HepG2 (cell line): ENCODE measurements around the gene RNASE8. TPM values are rescaled to one million over a fixed set of nuclear protein-coding genes. Genes with fewer than 3 reads are reported as not detected.

Experiments
- ATAC-seq: fragments of 200-7000 bp; cut with Tn5 transposase; 3 replicates; pipeline ENCODE4 v1.9.1; 2020; ENCODE audit warnings: mild to moderate bottlenecking, moderate library complexity
- BruUV-seq: library from RNA; stranded (reverse); fragments of 400-500 nt; replicated peaks from 2 replicates; lab custom pipeline; 2021; lab: Mats Ljungman, UMichigan
- CTCF ChIA-PET: fragments of 300-600 bp; formaldehyde crosslinking; extraction: SDS; loops from one replicate; lab custom pipeline; 2021; ENCODE audit warnings: low total read pairs, inconsistent platforms, low intra/inter-chr PET ratio; lab: Yijun Ruan, JAX
- POLR2A ChIA-PET: fragments of 350-600 bp; sonication (Branson Sonifier 250); formaldehyde crosslinking; loops from one replicate; lab custom pipeline; 2020; ENCODE audit warnings: antibody characterized with exemption, inconsistent platforms; lab: Yijun Ruan, JAX
- DNase-seq: peaks from one replicate; pipeline ENCODE4 v3.0.0-alpha.2; 2015; ENCODE audit warnings: low spot score
- FAIRE-seq: peaks from 3 replicates; lab custom pipeline; 2011; peaks lifted over from hg19 to GRCh38; lab: Jason Lieb, UNC
- H2AFZ ChIP-seq: one replicate; pipeline ENCODE4 v1.6.1; 2011; ENCODE audit warnings: low read length, inconsistent platforms
- H3K27ac ChIP-seq: fragments of 300-600 bp; 3 replicates; pipeline ENCODE4 v1.8.0; 2011; ENCODE audit warnings: mixed run types, mild to moderate bottlenecking, mixed read lengths, low read length, inconsistent platforms; ENCODE audit not compliant: insufficient read depth; ENCODE audit errors: extremely low read length
- H3K27me3 ChIP-seq, 2 experiments: fragments of 200-600 bp in 1 of 2; 2 replicates in 1 of 2; 3 replicates in 1 of 2; pipeline versions ENCODE4 v1.6.0 to v1.8.0; 2011; ENCODE audit warnings: low read length in 2 of 2, mild to moderate bottlenecking in 2 of 2, moderate library complexity in 2 of 2, inconsistent platforms in 1 of 2; ENCODE audit not compliant: insufficient read depth in 2 of 2, control insufficient read depth in 1 of 2
- H3K36me3 ChIP-seq, 2 experiments: fragments of 200-600 bp in 1 of 2; replicated peaks in 1 of 2; 2 replicates in 1 of 2; 3 replicates in 1 of 2; pipeline versions ENCODE4 v1.5.1 to v1.8.0; 2011; ENCODE audit warnings: low read length in 2 of 2, inconsistent platforms in 1 of 2; ENCODE audit not compliant: insufficient read depth in 2 of 2, control insufficient read depth in 1 of 2
- H3K4me1 ChIP-seq: 2 replicates; pipeline ENCODE4 v1.5.1; 2012; ENCODE audit warnings: low read length, inconsistent platforms; ENCODE audit not compliant: insufficient read depth
- H3K4me2 ChIP-seq: 2 replicates; pipeline ENCODE4 v1.6.0; 2011; ENCODE audit warnings: low read depth, low read length, inconsistent platforms
- H3K4me3 ChIP-seq, 3 experiments: fragments of 200-600 bp in 1 of 3; sonication (generic), shearing (Covaris generic) in 1 of 3; replicated peaks in 1 of 3; 2 replicates each; pipeline ENCODE4 v1.5.1; 2011 to 2016; ENCODE audit warnings: low read length in 3 of 3, inconsistent platforms in 2 of 3, low read depth in 2 of 3, mild to moderate bottlenecking in 2 of 3, control low read depth in 1 of 3, mixed read lengths in 1 of 3; ENCODE audit not compliant: insufficient read depth in 1 of 3
- H3K79me2 ChIP-seq: one replicate; pipeline ENCODE4 v1.6.1; 2011; ENCODE audit warnings: low read length, inconsistent platforms; ENCODE audit not compliant: insufficient read depth
- H3K9ac ChIP-seq: 2 replicates; pipeline ENCODE4 v1.6.0; 2011; ENCODE audit warnings: mild to moderate bottlenecking, low read depth, low read length, inconsistent platforms; ENCODE audit not compliant: insufficient read depth
- H3K9me3 ChIP-seq: 2 replicates; pipeline ENCODE4 v1.5.1; 2012; ENCODE audit warnings: mild to moderate bottlenecking, low read length
- H4K20me1 ChIP-seq: 2 replicates; pipeline ENCODE4 v1.6.0; 2011; ENCODE audit warnings: inconsistent platforms, mild to moderate bottlenecking, low read length, moderate library complexity; ENCODE audit not compliant: insufficient read depth
- AHR ChIP-seq: IDR thresholded peaks from 2 replicates; pipeline ENCODE4 v1.6.1; 2018; ENCODE audit warnings: missing genetic modification reagents, missing compliant biosample characterization
- ASH2L ChIP-seq: fragments of 300-600, 200-600 bp; sonication (generic); IDR thresholded peaks from 2 replicates; pipeline ENCODE4 v1.7.0; 2017; ENCODE audit warnings: low read depth, mild to moderate bottlenecking, moderate library complexity, mixed read lengths, low read length; ENCODE audit not compliant: insufficient read length
- CEBPB ChIP-seq: IDR thresholded peaks from 2 replicates; pipeline ENCODE4 v1.6.1; 2011; ENCODE audit warnings: low read depth, low read length, improper control_type of control experiment, borderline replicate concordance
- KDM4B ChIP-seq: sonication (generic); formaldehyde crosslinking; IDR thresholded peaks from 2 replicates; pipeline ENCODE4 v1.4.0; 2020; ENCODE audit warnings: missing genetic modification reagents
- MAFF ChIP-seq: IDR thresholded peaks from 2 replicates; pipeline ENCODE4 v1.6.1; 2011; ENCODE audit warnings: low read depth, low read length, improper control_type of control experiment
- SOX6 ChIP-seq, 2 experiments: fragments of 450-650 bp in 1 of 2; sonication (generic) in 1 of 2; formaldehyde crosslinking in 1 of 2; IDR thresholded peaks; 2 replicates each; pipeline versions ENCODE4 v1.4.0 to v1.6.1; 2017 to 2020; ENCODE audit warnings: antibody characterized with exemption in 1 of 2, mild to moderate bottlenecking in 1 of 2, missing genetic modification reagents in 1 of 2
- STAT5B ChIP-seq: sonication (generic); formaldehyde crosslinking; IDR thresholded peaks from 2 replicates; pipeline ENCODE4 v1.4.0; 2020; ENCODE audit warnings: missing genetic modification reagents
- ZNF343 ChIP-seq: sonication (generic); formaldehyde crosslinking; IDR thresholded peaks from 2 replicates; pipeline ENCODE4 v1.4.0; 2020; ENCODE audit warnings: mild to moderate bottlenecking, missing genetic modification reagents
- ZNF564 ChIP-seq: sonication (generic); formaldehyde crosslinking; IDR thresholded peaks from 2 replicates; pipeline ENCODE4 v1.8.1; 2023; ENCODE audit warnings: mild to moderate bottlenecking, missing genetic modification reagents
- ZZZ3 ChIP-seq: sonication (generic); formaldehyde crosslinking; IDR thresholded peaks from 2 replicates; pipeline ENCODE4 v1.4.0; 2020; ENCODE audit warnings: missing genetic modification reagents, mild to moderate bottlenecking, borderline replicate concordance
- WGBS: methylation state at CpG from one replicate; pipeline ENCODE4 v1.1.6; 2017; ENCODE audit warnings: low lambda C conversion rate; 5-methylcytosine and 5-hydroxymethylcytosine counted together
- in situ Hi-C: cut with HindIII; loops from 2 replicates; pipeline ENCODE4 v1.10.0; 2017; ENCODE audit warnings: low pct_unique_long_range_greater_than_20kb; ENCODE audit not compliant: extremely low pct_ligation_motif_present
- intact Hi-C: fragments of 100-400 bp; cut with micrococcal nuclease; formaldehyde crosslinking; loops from one replicate; pipeline ENCODE4 v1.10.0; 2022; ENCODE audit not compliant: unreplicated experiment
- polyA plus RNA-seq, 8 experiments: library from polyadenylated mRNA; depleted of rRNA in 3 of 8; stranded (reverse) in 7 of 8; unstranded in 1 of 8; fragments of >200 nt; fragmentation: Illumina TruSeq in 4 of 8; extraction: Trizol in 4 of 8; gene quantifications; 2 replicates each; pipeline versions ENCODE4 v1.2.1 to v1.2.3, GENCODE V29; 2011 to 2016; ENCODE audit warnings: low read depth in 4 of 8, missing spikeins in 1 of 8, mixed read lengths in 1 of 8; ENCODE audit not compliant: insufficient read depth in 1 of 8
- total RNA-seq, 5 experiments: library from RNA; depleted of rRNA; stranded (reverse); fragments of >200 nt; fragmentation: Illumina TruSeq; extraction: Trizol; gene quantifications; 2 replicates each; pipeline ENCODE4 v1.2.3, GENCODE V29; 2016; ENCODE audit warnings: low read depth in 1 of 5
- TF ChIP-seq, protein P1 (sequence below): sonication (generic); formaldehyde crosslinking; IDR thresholded peaks from 2 replicates; pipeline ENCODE4 v1.8.0; 2022; ENCODE audit warnings: missing genetic modification reagents, mild to moderate bottlenecking, inconsistent platforms, borderline replicate concordance
- TF ChIP-seq, protein P2 (sequence below): IDR thresholded peaks from 2 replicates; pipeline ENCODE4 v1.6.1; 2012; ENCODE audit warnings: inconsistent platforms
- TF ChIP-seq, protein P3 (sequence below): sonication (generic); formaldehyde crosslinking; IDR thresholded peaks from 2 replicates; pipeline ENCODE4 v1.5.0; 2020; ENCODE audit warnings: mild to moderate bottlenecking, missing genetic modification reagents, borderline replicate concordance
- TF ChIP-seq, protein P4 (sequence below): sonication (generic); formaldehyde crosslinking; IDR thresholded peaks from 2 replicates; pipeline ENCODE4 v1.4.0; 2020; ENCODE audit warnings: missing genetic modification reagents, borderline replicate concordance

RNASE8 gene
- total and polyA plus RNA-seq, 2 of the 13 experiments (the other 11 are each of a cell fraction or from before 2014, with no cell fraction given), result not detected

DNA sequence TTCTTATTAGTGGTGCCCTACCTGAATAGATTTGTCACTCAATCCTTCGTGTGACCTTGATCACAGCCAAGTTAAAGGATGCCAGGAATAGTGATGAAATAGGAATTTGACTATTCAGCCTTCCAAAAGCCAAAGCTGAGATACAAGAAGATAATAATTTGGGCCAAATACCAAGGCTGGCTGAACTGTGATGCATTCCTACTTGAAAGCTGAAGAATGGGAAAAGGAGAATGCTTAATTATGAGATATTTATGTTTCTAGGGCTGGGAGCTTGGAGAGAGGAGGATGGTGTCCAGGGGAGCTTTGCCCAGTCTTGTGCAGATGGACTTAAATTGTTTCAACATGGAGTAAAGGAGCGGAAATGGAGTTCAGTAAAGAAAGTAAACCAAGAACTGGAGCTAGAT, 10.2 kb upstream of the RNASE8 start:
- no peaks in the 10 kb centered on the region for H3K27me3 ChIP-seq
- H3K4me3 ChIP-seq, result no peak overlapping the region
- no peak for DNase-seq
- peaks cover 83% of the 10 kb centered on the region for H3K4me1 ChIP-seq
- no peak overlapping the region for H3K4me2 ChIP-seq
- H2AFZ ChIP-seq, result no peak overlapping the region
- no peak for FAIRE-seq
- no peaks in the 10 kb centered on the region for H4K20me1 ChIP-seq
- no TSS peak for BruUV-seq
- peak overlapping the region; percentile 33 for H3K27ac ChIP-seq
- ATAC-seq, result no peak
- ChIA-PET POLR2A (interaction anchor here (0.7 to 4.9 kb wide), 10 partner anchors 8 to 365 kb away, joined by 4 to 26 read pairs (median 7); partner anchors contain the start of genes ARHGEF40 and NDRG2), CTCF (no interaction called here)
- no peak overlapping the region for H3K9ac ChIP-seq
- no peak for TF ChIP-seq AHR
- TF ChIP-seq, protein P1, sequence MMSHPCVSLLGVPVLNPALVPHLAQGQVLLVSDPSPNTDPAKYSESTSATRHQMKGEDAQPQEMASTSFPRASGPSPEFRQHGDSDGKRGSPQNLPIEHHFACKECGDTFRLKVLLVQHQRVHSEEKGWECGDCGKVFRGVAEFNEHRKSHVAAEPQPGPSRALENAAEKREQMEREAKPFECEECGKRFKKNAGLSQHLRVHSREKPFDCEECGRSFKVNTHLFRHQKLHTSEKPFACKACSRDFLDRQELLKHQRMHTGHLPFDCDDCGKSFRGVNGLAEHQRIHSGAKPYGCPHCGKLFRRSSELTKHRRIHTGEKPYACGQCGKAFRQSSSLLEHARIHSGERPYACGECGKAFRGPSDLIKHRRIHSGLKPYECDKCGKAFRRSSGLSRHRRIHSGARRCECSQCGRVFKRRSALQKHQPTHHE (CRISPR knock-in tag), result no peak
- TF ChIP-seq ZNF343 (CRISPR knock-in tag), result no peak
- no peak for TF ChIP-seq STAT5B (CRISPR knock-in tag)
- no peak for TF ChIP-seq CEBPB
- TF ChIP-seq ZZZ3, result no peak
- TF ChIP-seq MAFF, result no peak
- no peak for TF ChIP-seq ZNF564
- TF ChIP-seq, all 625 proteins: peak for 0
- 95% methylated on average over 2 of the region's 2 CpGs for WGBS
- intact Hi-C loops (no loop called here), in situ Hi-C loops (no loop called here)
- Histone ChIP-seq H3K79me2 (no peaks in the 10 kb centered on the region), H3K9me3 (no peaks in the 10 kb centered on the region), H3K36me3 (no peaks in the 10 kb centered on the region)

DNA sequence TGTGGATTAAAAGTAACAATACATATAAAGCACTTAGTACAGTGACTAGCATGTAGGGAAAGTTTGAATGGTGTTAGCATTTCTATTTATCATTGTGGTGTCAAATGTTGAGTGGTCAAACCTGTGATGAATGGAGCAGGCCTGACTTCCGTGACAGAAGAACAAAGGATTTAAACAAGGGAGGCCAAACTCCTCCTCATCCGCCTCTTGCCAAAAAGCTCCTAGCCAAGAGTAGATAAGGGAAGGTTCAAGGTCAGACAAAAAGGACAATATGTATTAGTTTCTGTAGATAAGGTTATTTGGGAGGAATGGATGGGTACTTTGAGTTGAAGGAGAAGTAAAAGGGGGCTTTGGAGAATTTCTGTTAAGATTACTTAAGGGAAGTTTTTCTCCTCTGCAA, 9.0 kb upstream of the RNASE8 start:
- no peak for ATAC-seq
- Histone ChIP-seq H3K4me2 (peak overlapping the region; percentile 41), H3K36me3 (no peaks in the 10 kb centered on the region), H2AFZ (no peak overlapping the region), H3K79me2 (no peaks in the 10 kb centered on the region), H4K20me1 (no peaks in the 10 kb centered on the region), H3K9me3 (no peaks in the 10 kb centered on the region), H3K27ac (peak overlapping the region; percentile 33), H3K4me3 (no peak overlapping the region), H3K9ac (no peak overlapping the region), H3K4me1 (peaks cover 83% of the 10 kb centered on the region), H3K27me3 (no peaks in the 10 kb centered on the region)
- intact Hi-C loops (no loop called here), in situ Hi-C loops (no loop called here)
- POLR2A ChIA-PET, result interaction anchor here (0.9 to 4.9 kb wide), 12 partner anchors 9 to 367 kb away, joined by 3 to 26 read pairs (median 6); partner anchors contain the start of genes ARHGEF40 and NDRG2
- 22% methylated on average over 2 of the region's 2 CpGs for WGBS
- CTCF ChIA-PET, result no interaction called here
- DNase-seq, result peak; percentile 78
- no TSS peak for BruUV-seq
- FAIRE-seq, result peak; percentile 64
- TF ChIP-seq, protein P2, sequence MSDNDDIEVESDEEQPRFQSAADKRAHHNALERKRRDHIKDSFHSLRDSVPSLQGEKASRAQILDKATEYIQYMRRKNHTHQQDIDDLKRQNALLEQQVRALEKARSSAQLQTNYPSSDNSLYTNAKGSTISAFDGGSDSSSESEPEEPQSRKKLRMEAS, result peak; percentile 53; the same call in 1 of the 2 replicates
- TF ChIP-seq SOX6 (IDR thresholded peaks at IDR 0.05) (no peak), SOX6 (CRISPR knock-in tag; IDR thresholded peaks at IDR 0.05) (peak; percentile 96), KDM4B (CRISPR knock-in tag) (no peak), ASH2L (peak; percentile 34)
- TF ChIP-seq, protein P3, sequence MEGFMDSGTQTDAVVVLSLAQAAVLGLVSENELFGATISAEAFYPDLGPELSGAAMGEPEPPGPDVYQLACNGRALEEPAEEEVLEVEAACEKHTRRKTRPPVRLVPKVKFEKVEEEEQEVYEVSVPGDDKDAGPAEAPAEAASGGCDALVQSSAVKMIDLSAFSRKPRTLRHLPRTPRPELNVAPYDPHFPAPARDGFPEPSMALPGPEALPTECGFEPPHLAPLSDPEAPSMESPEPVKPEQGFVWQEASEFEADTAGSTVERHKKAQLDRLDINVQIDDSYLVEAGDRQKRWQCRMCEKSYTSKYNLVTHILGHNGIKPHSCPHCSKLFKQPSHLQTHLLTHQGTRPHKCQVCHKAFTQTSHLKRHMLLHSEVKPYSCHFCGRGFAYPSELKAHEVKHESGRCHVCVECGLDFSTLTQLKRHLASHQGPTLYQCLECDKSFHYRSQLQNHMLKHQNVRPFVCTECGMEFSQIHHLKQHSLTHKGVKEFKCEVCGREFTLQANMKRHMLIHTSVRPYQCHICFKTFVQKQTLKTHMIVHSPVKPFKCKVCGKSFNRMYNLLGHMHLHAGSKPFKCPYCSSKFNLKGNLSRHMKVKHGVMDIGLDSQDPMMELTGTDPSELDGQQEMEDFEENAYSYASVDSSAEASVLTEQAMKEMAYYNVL, result peak; percentile 36; the same call in 1 of the 2 replicates
- TF ChIP-seq, protein P4, sequence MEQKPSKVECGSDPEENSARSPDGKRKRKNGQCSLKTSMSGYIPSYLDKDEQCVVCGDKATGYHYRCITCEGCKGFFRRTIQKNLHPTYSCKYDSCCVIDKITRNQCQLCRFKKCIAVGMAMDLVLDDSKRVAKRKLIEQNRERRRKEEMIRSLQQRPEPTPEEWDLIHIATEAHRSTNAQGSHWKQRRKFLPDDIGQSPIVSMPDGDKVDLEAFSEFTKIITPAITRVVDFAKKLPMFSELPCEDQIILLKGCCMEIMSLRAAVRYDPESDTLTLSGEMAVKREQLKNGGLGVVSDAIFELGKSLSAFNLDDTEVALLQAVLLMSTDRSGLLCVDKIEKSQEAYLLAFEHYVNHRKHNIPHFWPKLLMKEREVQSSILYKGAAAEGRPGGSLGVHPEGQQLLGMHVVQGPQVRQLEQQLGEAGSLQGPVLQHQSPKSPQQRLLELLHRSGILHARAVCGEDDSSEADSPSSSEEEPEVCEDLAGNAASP (CRISPR knock-in tag), result peak; percentile 76; the same call in 1 of the 2 replicates
